Esophagus muscularis mucosa (tissue), 4 donors: Measurements from ENCODE around the gene IDH3A.

Source experiments
- EP300 ChIP-seq: sonication (generic); formaldehyde crosslinking; IDR thresholded peaks from one replicate; pipeline ENCODE4 v1.6.1; 2017; ENCODE audit warnings: antibody characterized with exemption
- POLR2A ChIP-seq: fragments of 450-650 bp; IDR thresholded peaks from one replicate; pipeline ENCODE4 v1.6.1; 2017; ENCODE audit warnings: antibody characterized with exemption, moderate library complexity, mild to moderate bottlenecking, low read depth
- TF ChIP-seq, protein P1 (sequence below), 3 experiments: fragments of 200-600 bp in 2 of 3; fragments of 450-650 bp in 1 of 3; sonication (generic) in 2 of 3; IDR thresholded peaks; one replicate each; pipeline ENCODE4 v1.5.1; 2017 to 2019; ENCODE audit warnings: antibody characterized with exemption in 3 of 3, mild to moderate bottlenecking in 2 of 3, moderate library complexity in 1 of 3

GRCh38 chr15:78104566-78105475, 44.3 kb upstream of the IDH3A start:
- TF ChIP-seq, protein P1, sequence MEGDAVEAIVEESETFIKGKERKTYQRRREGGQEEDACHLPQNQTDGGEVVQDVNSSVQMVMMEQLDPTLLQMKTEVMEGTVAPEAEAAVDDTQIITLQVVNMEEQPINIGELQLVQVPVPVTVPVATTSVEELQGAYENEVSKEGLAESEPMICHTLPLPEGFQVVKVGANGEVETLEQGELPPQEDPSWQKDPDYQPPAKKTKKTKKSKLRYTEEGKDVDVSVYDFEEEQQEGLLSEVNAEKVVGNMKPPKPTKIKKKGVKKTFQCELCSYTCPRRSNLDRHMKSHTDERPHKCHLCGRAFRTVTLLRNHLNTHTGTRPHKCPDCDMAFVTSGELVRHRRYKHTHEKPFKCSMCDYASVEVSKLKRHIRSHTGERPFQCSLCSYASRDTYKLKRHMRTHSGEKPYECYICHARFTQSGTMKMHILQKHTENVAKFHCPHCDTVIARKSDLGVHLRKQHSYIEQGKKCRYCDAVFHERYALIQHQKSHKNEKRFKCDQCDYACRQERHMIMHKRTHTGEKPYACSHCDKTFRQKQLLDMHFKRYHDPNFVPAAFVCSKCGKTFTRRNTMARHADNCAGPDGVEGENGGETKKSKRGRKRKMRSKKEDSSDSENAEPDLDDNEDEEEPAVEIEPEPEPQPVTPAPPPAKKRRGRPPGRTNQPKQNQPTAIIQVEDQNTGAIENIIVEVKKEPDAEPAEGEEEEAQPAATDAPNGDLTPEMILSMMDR (IDR thresholded peaks at IDR 0.05): no peak
- TF ChIP-seq POLR2A (no peak), EP300 (no peak)
